Stimulated activated CD8-positive, alpha-beta memory T cell treated with anti-CD3 and anti-CD28 coated beads, Interleukin-4, amount 100 ng/mL, for 1 hour (primary cell): ENCODE data around the gene RNF207.

Experiments used
- DNase-seq, 2 donors: peaks; one replicate each; pipeline ENCODE4 v3.0.0-alpha.2; 2020; ENCODE audit warnings: low read depth in 2 of 2, low spot score in 1 of 2

The RNF207 gene

GRCh38 chr1:6174621-6175410 lies 31.1 kb upstream of the RNF207 start:
- DNase-seq, result no peak

- DNase-seq, result no peak
Observed at GRCh38 chr1:6175411-6175828, 30.5 kb upstream of the RNF207 start.

GRCh38 chr1:6176779-6177178 lies 29.1 kb upstream of the RNF207 start:
- DNase-seq, result no peak

GRCh38 chr1:6177681-6178380 lies 28.1 kb upstream of the RNF207 start:
- no peak for DNase-seq

GRCh38 chr1:6178751-6179563 lies 27.0 kb upstream of the RNF207 start:
- DNase-seq, result no peak

- DNase-seq, result no peak
Observed at GRCh38 chr1:6179564-6180175, 26.2 kb upstream of the RNF207 start.

GRCh38 chr1:6180268-6180706 lies 25.6 kb upstream of the RNF207 start, which contains the start of gene CHD5:
TSS of gene CHD5 (minus strand) at chr1:6180321. CDS start at chr1:6180023, 298 bp downstream.
- no peak for DNase-seq

GRCh38 chr1:6180707-6181311 lies 25.1 kb upstream of the RNF207 start:
- no peak for DNase-seq

- DNase-seq, result no peak
Observed at GRCh38 chr1:6181347-6181770, 24.6 kb upstream of the RNF207 start.

GRCh38 chr1:6183520-6183989 lies 22.4 kb upstream of the RNF207 start:
- no peak for DNase-seq

GRCh38 chr1:6184083-6184783 lies 21.7 kb upstream of the RNF207 start:
- no peak for DNase-seq

GRCh38 chr1:6185151-6185550 lies 20.8 kb upstream of the RNF207 start:
- no peak for DNase-seq

GRCh38 chr1:6185635-6186382 lies 20.1 kb upstream of the RNF207 start:
- DNase-seq, result no peak

GRCh38 chr1:6188466-6188865 lies 17.5 kb upstream of the RNF207 start:
- no peak for DNase-seq

GRCh38 chr1:6191968-6192367 lies 14.0 kb upstream of the RNF207 start:
- DNase-seq, result no peak

GRCh38 chr1:6197746-6198427 lies 8.0 kb upstream of the RNF207 start:
- no peak for DNase-seq

GRCh38 chr1:6198646-6199297 lies 7.1 kb upstream of the RNF207 start:
- DNase-seq, result no peak
